Measurements from ENCODE around the gene GALT. TPM values are rescaled to one million over a fixed set of nuclear protein-coding genes. Genes with fewer than 3 reads are reported as not detected.
A peak's percentile ranks its signal among the peaks of the same experiment; 100 is the strongest.

GALT gene
- total RNA-seq, 4 donors from 2014 or later, result 10.3 to 28.4 (median 14.1) TPM

DNA sequence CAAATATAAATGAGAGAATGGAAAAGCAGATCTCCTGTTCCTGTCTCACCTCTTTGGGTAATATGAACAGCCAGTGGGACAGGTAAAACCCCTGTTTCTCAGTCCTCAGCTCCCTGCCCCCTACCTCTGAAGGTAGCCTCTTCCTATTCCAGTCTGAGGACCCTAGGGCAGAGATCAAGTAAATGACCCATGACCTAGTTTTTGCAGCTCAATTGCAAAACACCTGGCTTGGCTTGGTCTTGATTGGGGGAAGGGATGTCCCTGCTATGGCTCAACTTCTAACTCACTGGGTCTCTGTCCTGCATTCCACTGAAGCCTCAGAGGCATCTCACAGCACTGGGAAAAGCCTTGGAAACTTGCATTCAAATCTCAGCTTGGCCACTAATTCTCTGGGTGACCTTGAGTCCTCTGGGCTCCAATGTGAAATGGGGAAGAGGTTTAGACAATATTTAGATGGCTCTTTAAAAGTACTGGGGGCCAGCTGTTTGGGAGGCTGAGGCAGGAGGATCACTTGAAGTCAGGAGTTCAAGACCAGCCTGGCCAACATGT, 1.6 kb upstream of the GALT start:
- TF ChIP-seq, protein P1, sequence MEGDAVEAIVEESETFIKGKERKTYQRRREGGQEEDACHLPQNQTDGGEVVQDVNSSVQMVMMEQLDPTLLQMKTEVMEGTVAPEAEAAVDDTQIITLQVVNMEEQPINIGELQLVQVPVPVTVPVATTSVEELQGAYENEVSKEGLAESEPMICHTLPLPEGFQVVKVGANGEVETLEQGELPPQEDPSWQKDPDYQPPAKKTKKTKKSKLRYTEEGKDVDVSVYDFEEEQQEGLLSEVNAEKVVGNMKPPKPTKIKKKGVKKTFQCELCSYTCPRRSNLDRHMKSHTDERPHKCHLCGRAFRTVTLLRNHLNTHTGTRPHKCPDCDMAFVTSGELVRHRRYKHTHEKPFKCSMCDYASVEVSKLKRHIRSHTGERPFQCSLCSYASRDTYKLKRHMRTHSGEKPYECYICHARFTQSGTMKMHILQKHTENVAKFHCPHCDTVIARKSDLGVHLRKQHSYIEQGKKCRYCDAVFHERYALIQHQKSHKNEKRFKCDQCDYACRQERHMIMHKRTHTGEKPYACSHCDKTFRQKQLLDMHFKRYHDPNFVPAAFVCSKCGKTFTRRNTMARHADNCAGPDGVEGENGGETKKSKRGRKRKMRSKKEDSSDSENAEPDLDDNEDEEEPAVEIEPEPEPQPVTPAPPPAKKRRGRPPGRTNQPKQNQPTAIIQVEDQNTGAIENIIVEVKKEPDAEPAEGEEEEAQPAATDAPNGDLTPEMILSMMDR (IDR thresholded peaks at IDR 0.05), result no peak
- no peak for TF ChIP-seq POLR2A (IDR thresholded peaks at IDR 0.05)

DNA sequence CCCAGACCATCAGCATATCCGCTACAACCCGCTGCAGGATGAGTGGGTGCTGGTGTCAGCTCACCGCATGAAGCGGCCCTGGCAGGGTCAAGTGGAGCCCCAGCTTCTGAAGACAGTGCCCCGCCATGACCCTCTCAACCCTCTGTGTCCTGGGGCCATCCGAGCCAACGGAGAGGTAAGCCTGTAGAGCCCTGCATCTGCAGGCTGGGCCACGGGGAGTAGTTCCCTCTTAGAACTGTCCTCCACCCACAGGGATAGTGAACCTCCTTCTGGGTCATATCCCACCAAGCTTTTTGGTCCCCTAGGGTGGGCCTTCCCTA, 569 bp downstream of the GALT start:
- 0% methylated on average over 1 to 3 of the region's 8 CpGs for WGBS, 2 donors
- H3K4me3 ChIP-seq, result peak overlapping the region; percentile 54 to 80 (median 78)
- intact Hi-C loops (cut with DNase I), result no loop called here
- H3K27ac ChIP-seq, result peak overlapping the region; percentile 76 to 92 (median 88)
- DNase-seq, result no peak
- H3K9me3 ChIP-seq, result no peaks in the 10 kb centered on the region
- TF ChIP-seq POLR2A (IDR thresholded peaks at IDR 0.05), result no peak
- TF ChIP-seq, protein P1 (IDR thresholded peaks at IDR 0.05), result no peak
- H3K27me3 ChIP-seq, result no peaks in the 10 kb centered on the region
- H3K36me3 ChIP-seq, result peaks cover 0 to 21% (median 3%) of the 10 kb centered on the region in 3 donors
- H3K4me1 ChIP-seq, result peaks cover 24 to 46% (median 24%) of the 10 kb centered on the region in 3 donors

More for the DNA sequence above, 1.6 kb upstream of the GALT start:
- no peak overlapping the region for H3K27ac ChIP-seq
- no peaks in the 10 kb centered on the region for H3K27me3 ChIP-seq
- H3K4me1 ChIP-seq, result peaks cover 11 to 29% (median 13%) of the 10 kb centered on the region in 3 donors
- H3K4me3 ChIP-seq, result no peak overlapping the region
- no peaks in the 10 kb centered on the region for H3K9me3 ChIP-seq
- intact Hi-C loops (cut with DNase I), result no loop called here
- H3K36me3 ChIP-seq, result peaks cover 0 to 19% (median 3%) of the 10 kb centered on the region in 3 donors
- no peak for DNase-seq

DNA sequence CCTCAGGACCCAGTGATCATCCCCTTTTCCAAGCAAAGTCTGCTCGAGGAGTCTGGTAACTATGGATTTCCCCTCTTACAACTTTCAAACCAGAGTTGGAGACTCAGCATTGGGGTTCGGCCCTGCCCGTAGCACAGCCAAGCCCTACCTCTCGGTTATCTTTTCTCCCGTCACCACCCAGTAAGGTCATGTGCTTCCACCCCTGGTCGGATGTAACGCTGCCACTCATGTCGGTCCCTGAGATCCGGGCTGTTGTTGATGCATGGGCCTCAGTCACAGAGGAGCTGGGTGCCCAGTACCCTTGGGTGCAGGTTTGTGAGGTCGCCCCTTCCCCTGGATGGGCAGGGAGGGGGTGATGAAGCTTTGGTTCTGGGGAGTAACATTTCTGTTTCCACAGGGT, 1.2 kb downstream of the GALT start:
- H3K36me3 ChIP-seq, result peaks cover 0 to 21% (median 3%) of the 10 kb centered on the region in 3 donors
- DNase-seq, result no peak
- H3K9me3 ChIP-seq, result no peaks in the 10 kb centered on the region
- peak overlapping the region in 3 of 4 donors; percentile 88 to 92 (median 89) for H3K27ac ChIP-seq
- intact Hi-C loops (cut with DNase I), result no loop called here
- no peak for TF ChIP-seq POLR2A (IDR thresholded peaks at IDR 0.05)
- TF ChIP-seq, protein P1 (IDR thresholded peaks at IDR 0.05), result no peak
- peaks cover 30 to 52% (median 30%) of the 10 kb centered on the region in 3 donors for H3K4me1 ChIP-seq
- H3K27me3 ChIP-seq, result no peaks in the 10 kb centered on the region
- peak overlapping the region; percentile 54 to 80 (median 78) for H3K4me3 ChIP-seq
- 38 to 42% methylated on average over 8 to 10 of the region's 10 CpGs for WGBS, 2 donors

DNA sequence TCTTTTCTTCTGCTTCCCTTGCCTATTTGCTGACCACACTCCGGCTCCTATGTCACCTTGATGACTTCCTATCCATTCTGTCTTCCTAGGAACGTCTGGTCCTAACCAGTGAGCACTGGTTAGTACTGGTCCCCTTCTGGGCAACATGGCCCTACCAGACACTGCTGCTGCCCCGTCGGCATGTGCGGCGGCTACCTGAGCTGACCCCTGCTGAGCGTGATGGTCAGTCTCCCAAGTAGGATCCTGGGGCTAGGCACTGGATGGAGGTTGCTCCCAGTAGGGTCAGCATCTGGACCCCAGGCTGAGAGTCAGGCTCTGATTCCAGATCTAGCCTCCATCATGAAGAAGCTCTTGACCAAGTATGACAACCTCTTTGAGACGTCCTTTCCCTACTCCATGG, 2.2 kb downstream of the GALT start:
- DNase-seq, result no peak
- 93% methylated on average over 6 to 7 of the region's 8 CpGs for WGBS, 2 donors
- Histone ChIP-seq H3K4me1 (peaks cover 36 to 62% (median 40%) of the 10 kb centered on the region in 3 donors), H3K36me3 (peaks cover 0 to 21% (median 3%) of the 10 kb centered on the region in 3 donors), H3K4me3 (no peak overlapping the region), H3K9me3 (no peaks in the 10 kb centered on the region), H3K27ac (no peak overlapping the region), H3K27me3 (no peaks in the 10 kb centered on the region)
- intact Hi-C loops (cut with DNase I), result no loop called here
- no peak for TF ChIP-seq POLR2A (IDR thresholded peaks at IDR 0.05)
- TF ChIP-seq, protein P1 (IDR thresholded peaks at IDR 0.05), result no peak

DNA sequence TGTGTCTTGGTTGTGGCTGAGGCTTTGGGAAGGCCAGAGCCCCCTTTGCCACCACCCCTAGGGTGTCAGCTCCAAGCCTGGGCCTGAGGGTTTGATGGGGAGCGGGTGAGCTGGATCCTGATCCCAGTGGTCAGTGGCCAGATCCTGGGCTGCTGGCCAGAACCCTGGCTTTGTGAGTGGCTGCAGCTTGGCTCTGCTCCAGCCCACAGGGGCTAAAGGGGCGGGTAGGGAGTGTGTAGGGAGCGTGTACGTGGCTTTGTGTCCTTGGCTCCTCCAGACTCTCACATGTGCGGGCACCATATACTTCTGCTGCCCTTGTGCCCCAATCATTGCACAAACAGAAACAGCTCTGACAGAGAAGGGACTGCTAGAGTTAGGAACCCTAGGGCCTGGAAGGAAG, 4.3 kb downstream of the GALT start:
- no peak overlapping the region for H3K4me3 ChIP-seq
- H3K27ac ChIP-seq, result peak overlapping the region in 3 of 4 donors; percentile 81 to 88 (median 88)
- WGBS, 2 donors, result 100% methylated on average over 1 of the region's 5 CpGs; no CpG with 5 or more reads in 1 of the 2 donors
- DNase-seq, result no peak
- no peaks in the 10 kb centered on the region for H3K9me3 ChIP-seq
- TF ChIP-seq, protein P1 (IDR thresholded peaks at IDR 0.05), result no peak
- no peak for TF ChIP-seq POLR2A (IDR thresholded peaks at IDR 0.05)
- peaks cover 44 to 83% (median 58%) of the 10 kb centered on the region in 3 donors for H3K4me1 ChIP-seq
- intact Hi-C loops (cut with DNase I), result no loop called here
- no peaks in the 10 kb centered on the region for H3K27me3 ChIP-seq
- peaks cover 0 to 21% (median 3%) of the 10 kb centered on the region in 3 donors for H3K36me3 ChIP-seq
